HepG2 (cell line): ENCODE results near the gene ARHGAP45. TPM values are rescaled to one million over a fixed set of nuclear protein-coding genes. Genes with fewer than 3 reads are reported as not detected.

ENCODE experiments used
- ATAC-seq: fragments of 200-7000 bp; cut with Tn5 transposase; 3 replicates; pipeline ENCODE4 v1.9.1; 2020; ENCODE audit warnings: mild to moderate bottlenecking, moderate library complexity
- BruUV-seq: library from RNA; stranded (reverse); fragments of 400-500 nt; replicated peaks from 2 replicates; lab custom pipeline; 2021; lab: Mats Ljungman, UMichigan
- CTCF ChIA-PET: fragments of 300-600 bp; formaldehyde crosslinking; extraction: SDS; loops from one replicate; lab custom pipeline; 2021; ENCODE audit warnings: low total read pairs, inconsistent platforms, low intra/inter-chr PET ratio; lab: Yijun Ruan, JAX
- POLR2A ChIA-PET: fragments of 350-600 bp; sonication (Branson Sonifier 250); formaldehyde crosslinking; loops from one replicate; lab custom pipeline; 2020; ENCODE audit warnings: antibody characterized with exemption, inconsistent platforms; lab: Yijun Ruan, JAX
- DNase-seq: peaks from one replicate; pipeline ENCODE4 v3.0.0-alpha.2; 2015; ENCODE audit warnings: low spot score
- FAIRE-seq: peaks from 3 replicates; lab custom pipeline; 2011; peaks lifted over from hg19 to GRCh38; lab: Jason Lieb, UNC
- H2AFZ ChIP-seq: one replicate; pipeline ENCODE4 v1.6.1; 2011; ENCODE audit warnings: low read length, inconsistent platforms
- H3K27ac ChIP-seq: fragments of 300-600 bp; 3 replicates; pipeline ENCODE4 v1.8.0; 2011; ENCODE audit warnings: mixed run types, mild to moderate bottlenecking, mixed read lengths, low read length, inconsistent platforms; ENCODE audit not compliant: insufficient read depth; ENCODE audit errors: extremely low read length
- H3K27me3 ChIP-seq, 2 experiments: fragments of 200-600 bp in 1 of 2; 2 replicates in 1 of 2; 3 replicates in 1 of 2; pipeline versions ENCODE4 v1.6.0 to v1.8.0; 2011; ENCODE audit warnings: low read length in 2 of 2, mild to moderate bottlenecking in 2 of 2, moderate library complexity in 2 of 2, inconsistent platforms in 1 of 2; ENCODE audit not compliant: insufficient read depth in 2 of 2, control insufficient read depth in 1 of 2
- H3K36me3 ChIP-seq, 2 experiments: fragments of 200-600 bp in 1 of 2; replicated peaks in 1 of 2; 2 replicates in 1 of 2; 3 replicates in 1 of 2; pipeline versions ENCODE4 v1.5.1 to v1.8.0; 2011; ENCODE audit warnings: low read length in 2 of 2, inconsistent platforms in 1 of 2; ENCODE audit not compliant: insufficient read depth in 2 of 2, control insufficient read depth in 1 of 2
- H3K4me1 ChIP-seq: 2 replicates; pipeline ENCODE4 v1.5.1; 2012; ENCODE audit warnings: low read length, inconsistent platforms; ENCODE audit not compliant: insufficient read depth
- H3K4me2 ChIP-seq: 2 replicates; pipeline ENCODE4 v1.6.0; 2011; ENCODE audit warnings: low read depth, low read length, inconsistent platforms
- H3K4me3 ChIP-seq, 3 experiments: fragments of 200-600 bp in 1 of 3; sonication (generic), shearing (Covaris generic) in 1 of 3; replicated peaks in 1 of 3; 2 replicates each; pipeline ENCODE4 v1.5.1; 2011 to 2016; ENCODE audit warnings: low read length in 3 of 3, inconsistent platforms in 2 of 3, low read depth in 2 of 3, mild to moderate bottlenecking in 2 of 3, control low read depth in 1 of 3, mixed read lengths in 1 of 3; ENCODE audit not compliant: insufficient read depth in 1 of 3
- H3K79me2 ChIP-seq: one replicate; pipeline ENCODE4 v1.6.1; 2011; ENCODE audit warnings: low read length, inconsistent platforms; ENCODE audit not compliant: insufficient read depth
- H3K9ac ChIP-seq: 2 replicates; pipeline ENCODE4 v1.6.0; 2011; ENCODE audit warnings: mild to moderate bottlenecking, low read depth, low read length, inconsistent platforms; ENCODE audit not compliant: insufficient read depth
- H3K9me3 ChIP-seq: 2 replicates; pipeline ENCODE4 v1.5.1; 2012; ENCODE audit warnings: mild to moderate bottlenecking, low read length
- H4K20me1 ChIP-seq: 2 replicates; pipeline ENCODE4 v1.6.0; 2011; ENCODE audit warnings: inconsistent platforms, mild to moderate bottlenecking, low read length, moderate library complexity; ENCODE audit not compliant: insufficient read depth
- MTA3 ChIP-seq: sonication (generic); formaldehyde crosslinking; IDR thresholded peaks from 2 replicates; pipeline ENCODE4 v1.4.0; 2020; ENCODE audit warnings: missing genetic modification reagents
- ZFP36L2 ChIP-seq: sonication (generic); formaldehyde crosslinking; IDR thresholded peaks from 2 replicates; pipeline ENCODE4 v1.4.0; 2020; ENCODE audit warnings: missing genetic modification reagents
- ZNF17 ChIP-seq: sonication (generic); formaldehyde crosslinking; IDR thresholded peaks from 2 replicates; pipeline ENCODE4 v1.5.0; 2020; ENCODE audit warnings: mild to moderate bottlenecking, missing genetic modification reagents
- ZNF18 ChIP-seq: sonication (generic); formaldehyde crosslinking; IDR thresholded peaks from 2 replicates; pipeline ENCODE4 v1.8.0; 2022; ENCODE audit warnings: mild to moderate bottlenecking, missing genetic modification reagents; ENCODE audit not compliant: insufficient replicate concordance
- ZNF749 ChIP-seq: sonication (generic); formaldehyde crosslinking; IDR thresholded peaks from 2 replicates; pipeline ENCODE4 v1.8.0; 2022; ENCODE audit warnings: mild to moderate bottlenecking, missing genetic modification reagents, moderate library complexity, borderline replicate concordance
- WGBS: methylation state at CpG from one replicate; pipeline ENCODE4 v1.1.6; 2017; ENCODE audit warnings: low lambda C conversion rate; 5-methylcytosine and 5-hydroxymethylcytosine counted together
- in situ Hi-C: cut with HindIII; loops from 2 replicates; pipeline ENCODE4 v1.10.0; 2017; ENCODE audit warnings: low pct_unique_long_range_greater_than_20kb; ENCODE audit not compliant: extremely low pct_ligation_motif_present
- intact Hi-C: fragments of 100-400 bp; cut with micrococcal nuclease; formaldehyde crosslinking; loops from one replicate; pipeline ENCODE4 v1.10.0; 2022; ENCODE audit not compliant: unreplicated experiment
- polyA plus RNA-seq, 8 experiments: library from polyadenylated mRNA; depleted of rRNA in 3 of 8; stranded (reverse) in 7 of 8; unstranded in 1 of 8; fragments of >200 nt; fragmentation: Illumina TruSeq in 4 of 8; extraction: Trizol in 4 of 8; gene quantifications; 2 replicates each; pipeline versions ENCODE4 v1.2.1 to v1.2.3, GENCODE V29; 2011 to 2016; ENCODE audit warnings: low read depth in 4 of 8, missing spikeins in 1 of 8, mixed read lengths in 1 of 8; ENCODE audit not compliant: insufficient read depth in 1 of 8
- total RNA-seq, 5 experiments: library from RNA; depleted of rRNA; stranded (reverse); fragments of >200 nt; fragmentation: Illumina TruSeq; extraction: Trizol; gene quantifications; 2 replicates each; pipeline ENCODE4 v1.2.3, GENCODE V29; 2016; ENCODE audit warnings: low read depth in 1 of 5

ARHGAP45 gene
- total and polyA plus RNA-seq, 2 of the 13 experiments (the other 11 are each of a cell fraction or from before 2014, with no cell fraction given), result 0.84 to 32.0 TPM

- Histone ChIP-seq H3K27ac (no peak overlapping the region), H3K4me3 (no peak overlapping the region), H3K79me2 (peaks cover 27% of the 10 kb centered on the region), H3K9ac (no peak overlapping the region), H3K4me2 (no peak overlapping the region), H3K27me3 (no peaks in the 10 kb centered on the region; a peak in 1 of 5 replicates), H3K4me1 (peaks cover 14% of the 10 kb centered on the region), H3K36me3 (peaks cover 12 to 40% of the 10 kb centered on the region in 2 experiments), H2AFZ (no peak overlapping the region), H3K9me3 (no peaks in the 10 kb centered on the region), H4K20me1 (peaks cover 16% of the 10 kb centered on the region)
- WGBS, result 96% methylated on average over 12 of the region's 22 CpGs
- ChIA-PET CTCF (no interaction called here), POLR2A (interaction anchor here (1.6 kb wide), 1 partner anchor 8 kb away, joined by 5 read pairs; no protein-coding TSS in a partner anchor)
- DNase-seq (no peak), ATAC-seq (no peak), FAIRE-seq (no peak)
- intact Hi-C loops (no loop called here), in situ Hi-C loops (no loop called here)
- BruUV-seq, result no TSS peak
- no peak for TF ChIP-seq MTA3 (CRISPR knock-in tag)
- TF ChIP-seq ZNF18 (CRISPR knock-in tag), result no peak
- TF ChIP-seq ZNF17 (CRISPR knock-in tag), result no peak
- TF ChIP-seq ZNF749, result no peak
- no peak for TF ChIP-seq ZFP36L2 (CRISPR knock-in tag)
Observed at GRCh38 chr19:1089891-1090290, 22.9 kb downstream of the ARHGAP45 start.
